Measurements from ENCODE around the gene GRM7.

- TF ChIP-seq, protein P1, sequence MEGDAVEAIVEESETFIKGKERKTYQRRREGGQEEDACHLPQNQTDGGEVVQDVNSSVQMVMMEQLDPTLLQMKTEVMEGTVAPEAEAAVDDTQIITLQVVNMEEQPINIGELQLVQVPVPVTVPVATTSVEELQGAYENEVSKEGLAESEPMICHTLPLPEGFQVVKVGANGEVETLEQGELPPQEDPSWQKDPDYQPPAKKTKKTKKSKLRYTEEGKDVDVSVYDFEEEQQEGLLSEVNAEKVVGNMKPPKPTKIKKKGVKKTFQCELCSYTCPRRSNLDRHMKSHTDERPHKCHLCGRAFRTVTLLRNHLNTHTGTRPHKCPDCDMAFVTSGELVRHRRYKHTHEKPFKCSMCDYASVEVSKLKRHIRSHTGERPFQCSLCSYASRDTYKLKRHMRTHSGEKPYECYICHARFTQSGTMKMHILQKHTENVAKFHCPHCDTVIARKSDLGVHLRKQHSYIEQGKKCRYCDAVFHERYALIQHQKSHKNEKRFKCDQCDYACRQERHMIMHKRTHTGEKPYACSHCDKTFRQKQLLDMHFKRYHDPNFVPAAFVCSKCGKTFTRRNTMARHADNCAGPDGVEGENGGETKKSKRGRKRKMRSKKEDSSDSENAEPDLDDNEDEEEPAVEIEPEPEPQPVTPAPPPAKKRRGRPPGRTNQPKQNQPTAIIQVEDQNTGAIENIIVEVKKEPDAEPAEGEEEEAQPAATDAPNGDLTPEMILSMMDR (IDR thresholded peaks at IDR 0.05 in 2 of 3, conservative IDR thresholded peaks at IDR 0.05 in 1 of 3; ENCODE audit: borderline replicate concordance in 1 of 3, insufficient read depth in 1 of 3, low read depth in 2 of 3, low read length in 2 of 3): no peak
- no peak for TF ChIP-seq EZH2 (IDR thresholded peaks at IDR 0.05)
- no peak for TF ChIP-seq POLR2AphosphoS5 (IDR thresholded peaks at IDR 0.05; ENCODE audit: low read depth, low read length)
- TF ChIP-seq CEBPB (IDR thresholded peaks at IDR 0.05; ENCODE audit: low read depth): no peak
- no peak for TF ChIP-seq JUND (IDR thresholded peaks at IDR 0.05)
Measured at GRCh38 chr3:6867269-6867668, 6.4 kb downstream of the GRM7 start.
